HG02840 (cell line): ENCODE measurements around the gene MYH9.

Source experiments
- ATAC-seq: cut with Tn5 transposase; IDR thresholded peaks from one replicate; pipeline ENCODE4 v1.9.1; 2021; ENCODE audit warnings: mild to moderate bottlenecking, moderate library complexity, moderate number of reproducible peaks; ENCODE audit not compliant: unreplicated experiment, low FRiP score

Gene MYH9

GRCh38 chr22:36236388-36237319 lies 151.1 kb downstream of the MYH9 start:
- ATAC-seq, result no peak

GRCh38 chr22:36235585-36235984 lies 152.2 kb downstream of the MYH9 start:
- no peak for ATAC-seq

GRCh38 chr22:36234919-36235318 lies 152.8 kb downstream of the MYH9 start:
- ATAC-seq, result no peak

GRCh38 chr22:36234213-36234612 lies 153.6 kb downstream of the MYH9 start:
- no peak for ATAC-seq

- ATAC-seq, result no peak
Observed at GRCh38 chr22:36233796-36234195, 154.0 kb downstream of the MYH9 start.

- no peak for ATAC-seq
Observed at GRCh38 chr22:36232715-36233401, 154.9 kb downstream of the MYH9 start.
